HG03066 (cell line): ENCODE results near the gene TCL1B.

Source experiments
- ATAC-seq: cut with Tn5 transposase; IDR thresholded peaks from one replicate; pipeline ENCODE4 v1.9.1; 2021; ENCODE audit warnings: low read depth; ENCODE audit not compliant: unreplicated experiment

The TCL1B gene

GRCh38 chr14:95700221-95700976, 14.2 kb downstream of the TCL1B start:
- no peak for ATAC-seq

GRCh38 chr14:95701846-95702221, 15.6 kb downstream of the TCL1B start:
- no peak for ATAC-seq

DNA sequence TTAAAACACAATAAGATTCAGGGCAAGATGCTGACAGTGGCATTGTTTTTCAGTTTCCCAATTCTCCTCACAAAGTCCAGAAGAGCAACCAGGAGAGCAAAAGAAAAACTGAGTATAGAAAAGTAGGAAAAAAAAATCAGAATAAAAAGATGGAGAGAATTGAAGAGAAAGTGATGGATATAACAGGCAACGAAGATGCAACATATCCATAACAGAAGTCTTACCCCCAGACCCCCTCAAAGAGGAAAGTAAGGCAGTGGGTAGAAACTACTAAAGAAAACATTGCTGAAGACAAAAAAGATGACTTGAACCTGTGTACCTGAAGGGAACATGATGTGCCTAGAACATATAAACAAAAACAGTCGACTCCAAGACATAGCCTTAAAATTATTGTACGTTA, 17.1 kb downstream of the TCL1B start:
- no peak for ATAC-seq

DNA sequence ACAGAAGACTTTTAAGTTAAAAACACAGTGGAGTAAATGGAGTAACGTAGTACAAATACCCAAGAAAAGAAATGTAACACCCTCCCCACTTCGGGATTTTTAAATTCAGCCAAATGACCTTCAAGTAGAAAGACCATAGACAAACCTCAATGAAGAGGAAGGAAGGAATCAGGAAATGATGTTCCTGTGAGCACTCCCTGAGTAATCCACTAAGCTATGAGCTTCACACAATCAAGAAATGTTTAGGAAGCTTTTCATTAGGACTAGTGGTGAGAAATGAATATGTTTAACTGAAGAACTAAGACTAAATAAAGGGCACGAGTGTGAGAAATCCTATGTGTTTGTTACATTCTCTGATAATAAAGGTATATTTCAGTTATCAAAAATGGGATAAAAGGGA, 17.6 kb downstream of the TCL1B start:
- no peak for ATAC-seq

DNA sequence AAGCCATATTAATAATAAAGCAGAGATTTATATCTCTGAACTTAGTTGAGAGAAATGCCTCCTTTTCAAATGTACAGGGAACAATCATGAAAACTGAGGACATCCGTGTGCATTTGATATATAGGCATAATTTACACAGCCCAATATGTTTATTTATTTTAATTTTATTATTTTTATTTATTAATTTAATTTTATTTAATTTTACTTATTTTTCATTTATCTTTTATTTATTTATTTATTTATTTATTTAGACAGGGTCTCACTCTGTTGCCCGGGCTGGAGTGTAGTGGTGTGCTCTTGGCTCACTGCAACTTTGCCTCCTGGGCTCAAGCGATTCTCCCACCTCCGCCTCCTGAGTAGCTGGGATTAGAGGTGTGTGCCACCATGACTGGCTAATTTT, 19.3 kb downstream of the TCL1B start:
- ATAC-seq: no peak

- no peak for ATAC-seq
Observed at GRCh38 chr14:95707327-95707726, 21.1 kb downstream of the TCL1B start.

GRCh38 chr14:95710106-95710505, 23.9 kb downstream of the TCL1B start:
- no peak for ATAC-seq

DNA sequence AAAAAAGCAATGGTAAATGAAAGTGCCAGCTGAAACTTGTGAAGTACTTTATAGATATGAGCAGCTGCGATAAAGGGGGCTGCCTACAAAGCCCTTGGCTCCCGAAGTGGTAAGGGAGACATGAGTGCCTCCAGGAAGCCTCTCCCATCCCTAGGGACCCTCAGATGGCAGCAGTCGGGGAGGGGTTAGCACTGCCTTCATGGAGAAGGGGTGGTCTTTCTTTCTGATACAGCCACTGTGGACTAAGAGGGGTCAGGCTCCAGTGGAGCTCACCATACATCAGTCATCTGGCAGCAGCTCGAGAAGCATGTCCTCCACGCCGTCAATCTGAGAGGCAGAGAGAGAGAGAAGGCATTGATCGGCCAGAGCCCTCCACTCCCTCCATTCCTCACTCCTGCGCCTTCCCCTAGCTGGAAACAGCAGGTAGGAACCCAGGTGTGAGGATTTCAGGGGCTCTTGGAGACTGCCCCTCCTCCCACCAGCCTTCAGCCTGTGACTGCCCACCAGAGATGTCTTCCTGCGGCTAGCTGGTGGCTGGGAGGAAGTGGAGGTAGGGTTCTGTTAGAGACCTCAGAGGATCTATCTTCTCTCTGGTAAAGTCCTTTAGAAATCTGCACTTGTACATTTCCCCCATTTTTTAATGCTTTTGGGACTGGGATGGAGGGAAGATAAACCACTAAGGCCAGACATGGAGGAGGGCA, 25.4 kb downstream of the TCL1B start:
- peak; percentile 35 for ATAC-seq

- ATAC-seq: no peak
Observed at GRCh38 chr14:95712398-95712797, 26.2 kb downstream of the TCL1B start.

DNA sequence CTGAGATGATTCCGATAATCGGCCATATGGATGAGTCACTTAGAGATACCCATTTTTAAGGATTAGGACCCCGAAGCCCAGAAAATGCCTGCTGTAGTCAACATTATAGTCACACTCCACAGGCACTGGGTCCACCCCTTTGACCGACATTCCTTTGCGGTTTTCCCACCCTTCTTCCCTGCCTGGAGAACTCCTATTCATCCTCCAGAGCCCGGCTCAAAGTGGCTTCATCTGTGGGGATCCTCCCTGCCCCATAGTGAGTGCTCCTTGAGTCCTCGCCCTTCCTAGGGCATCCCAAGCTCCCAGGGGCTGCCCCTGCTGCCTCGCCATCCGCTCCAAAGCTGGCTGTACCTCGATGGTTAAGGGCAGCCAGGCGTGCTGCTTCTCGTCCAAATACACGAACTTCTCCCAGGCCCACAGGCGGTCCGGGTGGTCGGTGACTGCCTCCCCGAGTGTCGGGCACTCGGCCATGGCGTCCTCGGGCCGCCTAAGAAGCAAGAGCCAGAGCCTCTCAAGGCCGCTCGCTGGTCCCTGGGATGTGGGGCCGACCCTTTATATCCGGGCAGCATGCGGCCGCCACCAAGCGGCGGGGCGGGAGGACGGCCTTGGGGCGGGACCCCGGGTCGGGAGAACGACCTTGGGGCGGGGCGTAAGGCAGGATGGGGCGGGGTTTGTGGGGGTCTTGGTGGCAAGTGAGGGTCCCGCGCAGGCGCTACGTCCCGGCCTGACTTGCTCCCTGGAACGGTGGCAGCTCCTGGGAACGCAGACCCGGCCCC, 27.6 kb downstream of the TCL1B start, which contains the start of gene TCL1A:
Gene TCL1A, minus strand, starts transcription at position 530 of the 776 bp plus-strand sequence. Its CDS starts 59 bp downstream, at position 471.
- ATAC-seq: peak; percentile 73

DNA sequence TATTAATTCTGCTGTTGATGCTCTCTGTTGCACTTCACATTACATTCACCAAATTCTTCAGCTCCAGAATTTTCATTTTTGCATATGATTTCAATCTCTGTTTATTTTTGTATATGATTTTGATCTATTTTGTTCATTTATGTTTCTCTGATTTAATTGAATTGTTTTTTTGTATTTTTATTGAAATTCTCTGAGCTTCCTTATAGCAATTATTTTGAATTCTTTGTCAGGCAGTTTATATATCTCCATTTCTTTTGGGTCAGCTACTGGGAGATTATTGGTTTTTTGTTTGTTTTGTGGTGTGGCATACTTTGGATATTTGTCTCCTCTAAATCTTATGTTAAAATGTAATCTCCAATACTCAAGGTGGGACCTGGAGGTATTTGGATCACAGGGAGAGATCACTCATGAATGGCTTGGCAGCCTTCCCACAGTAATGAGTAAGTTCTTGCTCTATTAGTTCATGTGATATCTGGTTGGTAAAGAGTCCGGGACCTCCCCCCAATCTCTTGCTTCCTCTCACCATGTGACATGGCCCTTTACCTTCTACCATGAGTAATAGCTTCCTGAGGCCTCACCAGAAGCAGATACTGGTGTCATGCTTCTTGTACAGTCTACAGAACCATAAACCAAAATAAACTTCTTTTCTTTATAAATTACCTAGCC, 36.4 kb downstream of the TCL1B start:
- ATAC-seq: no peak

DNA sequence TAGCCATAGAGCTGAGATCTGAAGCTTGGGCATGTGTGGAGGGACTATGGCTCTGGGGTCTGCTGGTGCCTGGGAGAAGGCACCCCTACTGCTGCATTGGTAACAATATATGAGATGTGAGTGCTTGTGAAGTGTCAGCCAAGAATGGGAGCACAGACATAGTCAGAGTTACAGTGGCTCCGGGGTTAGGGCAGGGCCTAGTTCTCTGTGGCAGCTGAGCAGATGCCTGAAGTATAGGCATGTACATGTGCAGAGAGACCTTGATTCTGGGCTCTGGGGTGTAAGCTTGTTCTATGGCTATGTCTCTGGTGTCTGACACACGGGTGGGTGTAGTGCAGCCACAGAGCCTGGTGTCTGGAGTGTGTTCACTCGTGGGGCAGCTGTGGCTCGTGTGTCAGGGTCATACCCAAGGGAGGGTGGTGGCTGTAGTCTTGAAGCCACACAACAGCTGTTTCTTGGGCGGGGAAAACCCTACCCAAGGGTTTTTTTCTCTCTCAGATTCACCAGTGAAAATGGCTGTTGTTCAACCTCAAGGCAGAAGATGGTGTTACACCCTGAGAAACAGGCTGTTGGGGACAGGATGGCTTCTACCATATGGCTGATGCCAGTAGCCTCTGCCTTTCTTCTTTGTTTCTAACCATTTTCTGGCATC, 39.6 kb downstream of the TCL1B start:
- ATAC-seq: peak; percentile 76

DNA sequence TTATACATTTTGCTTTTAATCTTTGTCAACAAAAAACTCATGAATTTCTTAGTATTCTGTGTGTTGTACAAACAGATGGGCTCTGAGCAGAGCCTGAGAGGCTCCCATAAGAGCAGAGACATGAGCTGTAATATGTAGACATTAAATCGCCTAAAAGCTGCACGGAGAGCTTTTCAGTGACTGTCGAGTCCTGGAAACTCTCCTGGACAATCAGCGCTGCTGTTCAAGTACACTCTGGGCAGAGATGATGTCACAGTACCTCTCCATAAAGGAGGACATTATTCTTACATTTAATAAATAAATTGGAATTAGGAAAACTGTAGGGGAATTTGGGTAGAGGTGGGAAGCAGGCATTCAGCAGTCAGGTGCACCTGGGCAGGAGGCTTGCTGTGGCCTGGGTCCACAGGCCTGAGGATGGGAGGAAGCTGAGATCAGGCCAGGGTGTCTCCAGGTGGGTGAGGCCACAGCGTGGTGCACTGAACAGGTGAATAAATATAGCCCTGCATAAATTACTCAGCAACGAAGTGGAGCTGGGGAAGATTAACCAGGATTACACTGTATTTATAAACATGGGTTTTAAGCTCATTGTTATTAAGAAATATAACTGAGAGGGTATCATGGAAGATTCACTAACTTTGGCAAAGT, 41.0 kb downstream of the TCL1B start:
- no peak for ATAC-seq

DNA sequence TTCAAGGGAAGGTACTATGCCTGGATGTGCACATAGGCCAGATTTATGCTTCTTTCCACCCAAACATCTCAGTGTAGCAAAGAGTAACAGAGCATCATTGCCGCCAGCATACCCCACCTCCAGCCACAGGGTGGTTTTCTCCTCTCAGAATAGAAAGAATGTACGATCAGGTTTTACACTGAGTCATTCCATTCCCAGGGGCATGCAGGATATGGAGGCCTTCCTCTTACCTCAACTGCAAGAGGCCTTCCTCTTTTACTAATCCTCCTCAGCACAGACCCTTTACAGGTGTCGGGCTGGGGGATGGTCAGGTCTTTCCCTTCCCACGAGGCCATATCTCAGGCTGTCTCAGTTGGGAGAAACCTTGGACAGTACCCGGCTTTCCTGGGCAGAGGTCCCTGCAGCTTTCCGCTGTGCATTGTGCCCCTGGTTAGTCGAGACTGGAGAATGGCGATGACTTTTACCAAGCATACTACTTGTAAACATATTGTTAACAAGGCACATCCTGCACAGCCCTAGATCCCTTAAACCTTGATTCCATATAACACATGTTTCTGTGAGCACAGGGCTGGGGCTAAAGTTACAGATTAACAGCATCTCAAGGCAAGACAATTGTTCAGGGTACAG, 43.3 kb downstream of the TCL1B start:
- peak; percentile 52 for ATAC-seq

DNA sequence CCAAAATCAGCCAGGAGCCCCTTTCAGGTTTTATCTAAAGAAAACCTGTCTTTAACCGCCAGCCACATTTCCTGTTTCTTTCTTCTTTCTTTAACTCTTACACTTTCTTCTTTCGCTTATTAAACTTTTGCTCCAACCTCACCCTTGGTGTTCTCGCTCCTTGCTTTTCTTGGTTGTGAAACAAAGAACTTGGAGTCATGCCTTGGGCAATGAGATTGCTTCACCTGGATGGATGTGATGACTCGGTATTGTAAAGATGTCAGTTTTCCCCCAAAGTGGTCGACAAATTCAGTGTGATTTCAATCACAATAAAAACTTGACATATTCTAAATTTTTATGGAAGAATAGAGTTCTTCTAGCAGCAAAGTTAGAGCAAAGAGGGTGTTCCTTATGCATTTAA, 43.9 kb downstream of the TCL1B start:
- ATAC-seq: no peak

DNA sequence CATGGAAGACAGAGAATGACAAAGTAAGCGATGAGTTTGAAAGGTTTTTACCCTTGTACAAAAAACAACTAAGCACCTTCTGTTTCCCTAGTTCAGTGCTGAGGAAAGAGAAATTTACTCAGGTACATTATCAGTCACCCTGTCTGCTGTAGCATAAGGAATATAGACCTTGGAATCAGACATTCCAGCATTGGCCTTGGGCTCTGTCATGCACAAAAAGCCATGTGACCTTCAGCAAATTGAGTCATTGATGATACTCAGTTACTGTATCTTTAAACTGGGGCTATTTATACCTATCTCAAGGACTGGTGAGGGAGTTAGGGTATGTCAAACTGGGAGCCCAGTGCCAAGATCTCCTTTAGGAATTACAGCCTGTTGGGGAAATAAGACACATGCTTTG, 47.0 kb downstream of the TCL1B start:
- ATAC-seq: no peak

DNA sequence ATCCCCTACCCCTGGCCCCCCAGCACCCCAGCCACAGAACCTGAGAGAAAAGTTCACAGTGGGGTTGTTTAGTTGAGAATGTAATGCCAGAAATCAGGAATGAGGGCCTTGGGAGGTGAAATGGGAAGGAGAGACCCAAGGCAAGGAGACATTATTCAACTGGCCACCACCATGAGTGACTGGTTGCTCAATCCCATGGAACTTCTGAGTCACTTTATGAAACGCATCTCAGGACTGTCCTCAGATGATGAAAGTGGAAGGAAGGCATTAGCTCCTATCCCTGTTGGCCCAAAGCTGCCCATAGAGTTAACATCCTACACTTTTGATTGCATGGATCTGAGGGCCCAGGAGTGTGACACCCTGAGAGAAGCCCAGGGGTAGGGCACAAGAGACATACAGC, 53.1 kb downstream of the TCL1B start:
- no peak for ATAC-seq

GRCh38 chr14:95741038-95741490, 54.8 kb downstream of the TCL1B start:
- no peak for ATAC-seq

DNA sequence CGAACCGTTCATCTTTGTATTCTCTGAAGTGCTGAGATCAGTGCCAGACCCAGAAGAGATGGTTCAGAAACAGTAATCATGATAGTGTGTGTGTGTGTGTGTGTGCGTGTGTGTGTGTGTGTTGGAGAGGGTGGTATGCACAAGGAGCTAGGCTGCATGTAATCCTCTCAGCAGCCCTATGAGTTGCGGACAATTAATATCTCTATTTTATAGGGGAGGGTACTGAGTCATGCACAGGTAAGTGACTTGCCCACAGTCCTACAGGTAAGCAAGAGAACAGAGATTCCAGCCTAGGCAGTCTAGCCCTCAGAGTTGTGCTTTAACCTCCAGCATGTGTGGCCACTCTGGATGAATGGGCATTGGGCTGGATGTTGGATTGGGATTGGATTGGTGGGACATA, 55.6 kb downstream of the TCL1B start:
- ATAC-seq: no peak
